Measurements from ENCODE around the gene ACOT13. TPM values are rescaled to one million over a fixed set of nuclear protein-coding genes. Genes with fewer than 3 reads are reported as not detected.

ACOT13 gene
- total and polyA plus RNA-seq, 2 of the 4 experiments (the other 2 are of a cell fraction) = 3.6 to 25.7 TPM

- H3K36me3 ChIP-seq (ENCODE audit: control insufficient read depth, insufficient read depth, low read length) = no peaks in the 10 kb centered on the region
- in situ Hi-C loops (cut with MboI; ENCODE audit: low sequenced_read_pairs) = loop anchor here (10.0 kb wide), 1 partner anchor 257 kb away; no protein-coding TSS in a partner anchor
- H3K9me1 ChIP-seq (ENCODE audit: insufficient read depth, low read length) = no peaks in the 10 kb centered on the region
- H3K14ac ChIP-seq (replicated peaks; ENCODE audit: low read depth, low read length) = no peak overlapping the region
- H2BK5ac ChIP-seq (ENCODE audit: low read depth, low read length, poor library complexity, severe bottlenecking) = no peak overlapping the region
- H2AK9ac ChIP-seq (replicated peaks; ENCODE audit: low read depth, low read length, poor library complexity) = no peak overlapping the region
- no TSS peak for BruUV-seq (replicated peaks)
- H2BK120ac ChIP-seq (ENCODE audit: low read depth, low read length) = no peak overlapping the region
- intact Hi-C loops (cut with micrococcal nuclease) = loop anchor here (10.0 kb wide), 1 partner anchor 407 kb away; no protein-coding TSS in a partner anchor
- no peak overlapping the region for H3K4me2 ChIP-seq (ENCODE audit: low read depth, low read length)
- WGBS, 2 experiments (ENCODE audit: extremely low coverage in 2 of 2, insufficient read length in 1 of 2) = no CpG with 5 or more reads among the region's 3 CpGs
- H3K27me3 ChIP-seq (ENCODE audit: control insufficient read depth, insufficient read depth, low read length) = no peaks in the 10 kb centered on the region
- no peak overlapping the region for H3K4ac ChIP-seq (ENCODE audit: low read depth, low read length)
- dilution Hi-C loops (cut with HindIII; ENCODE audit: low sequenced_read_pairs, unreplicated experiment) = no loop called here
- H4K91ac ChIP-seq (ENCODE audit: insufficient read depth, low read depth, low read length) = no peak overlapping the region
- no peak overlapping the region for H3K9ac ChIP-seq (ENCODE audit: low read depth, low read length)
- H3K79me1 ChIP-seq (ENCODE audit: low read depth in 1 of 2, low read length in 2 of 2) = no peaks in the 10 kb centered on the region
- ChIA-PET CTCF (no interaction called here), POLR2A (ENCODE audit: unreplicated experiment) (no interaction called here)
- no peak overlapping the region for H4K8ac ChIP-seq (ENCODE audit: low read depth in 2 of 2, low read length in 2 of 2)
- H4K20me1 ChIP-seq (ENCODE audit: insufficient read depth, low read length) = no peaks in the 10 kb centered on the region
- no peak overlapping the region for H4K5ac ChIP-seq (ENCODE audit: low read depth, low read length)
- H2AK5ac ChIP-seq (ENCODE audit: low read depth, low read length) = no peak overlapping the region
- no peak overlapping the region for H3K56ac ChIP-seq (ENCODE audit: extremely low read depth, insufficient read depth, low read length)
- H3K23ac ChIP-seq (ENCODE audit: low read depth, low read length) = no peak overlapping the region
- H3K4me3 ChIP-seq (ENCODE audit: insufficient read depth, low read depth, low read length) = no peak overlapping the region
- H2AFZ ChIP-seq (replicated peaks; ENCODE audit: low read length, poor library complexity) = no peak overlapping the region
- H3K4me1 ChIP-seq (ENCODE audit: control insufficient read depth, insufficient read depth, low read length) = no peaks in the 10 kb centered on the region
- H3K18ac ChIP-seq (ENCODE audit: low read depth, low read length) = no peak overlapping the region
- H2BK15ac ChIP-seq (ENCODE audit: low read depth, low read length) = no peak overlapping the region
- DNase-seq (no peak), ATAC-seq (ENCODE audit: low read depth) (no peak)
- H3K27ac ChIP-seq (ENCODE audit: insufficient read depth, low read length) = no peak overlapping the region
- H2BK20ac ChIP-seq (ENCODE audit: low read depth, low read length) = no peak overlapping the region
- TF ChIP-seq NFE2L2 (IDR thresholded peaks at IDR 0.05; ENCODE audit: low read depth, low read length) = no peak
- no peak for TF ChIP-seq SMC3 (IDR thresholded peaks at IDR 0.05; ENCODE audit: low read depth, low read length)
- no peak for TF ChIP-seq CHD1 (IDR thresholded peaks at IDR 0.05; ENCODE audit: low read depth, low read length)
- no peak for TF ChIP-seq MAZ (IDR thresholded peaks at IDR 0.05; ENCODE audit: borderline replicate concordance, low read depth, low read length)
- no peak for TF ChIP-seq ELK1 (IDR thresholded peaks at IDR 0.05; ENCODE audit: borderline replicate concordance, low read depth, low read length)
- no peak for TF ChIP-seq FOS (IDR thresholded peaks at IDR 0.05; ENCODE audit: low read depth, low read length)
- TF ChIP-seq RFX5 (IDR thresholded peaks at IDR 0.05; ENCODE audit: low read depth, low read length) = no peak
- no peak for TF ChIP-seq BHLHE40 (IDR thresholded peaks at IDR 0.05; ENCODE audit: low read depth, low read length)
- TF ChIP-seq CTCF (conservative IDR thresholded peaks at IDR 0.05; ENCODE audit: low read depth, low read length) = no peak
- TF ChIP-seq RAD21 (IDR thresholded peaks at IDR 0.05; ENCODE audit: low read length) = no peak
- no peaks in the 10 kb centered on the region for H3K9me3 ChIP-seq (ENCODE audit: control insufficient read depth, insufficient read depth, low read length)
Measured at GRCh38 chr6:24691550-24691949, 24.7 kb downstream of the ACOT13 start.
